GM12872 (cell line): ENCODE measurements around the gene TGM2.

Source experiments
- TF ChIP-seq, protein P1 (sequence below): IDR thresholded peaks from 3 replicates; pipeline ENCODE4 v1.5.1; 2011; ENCODE audit warnings: low read depth, mild to moderate bottlenecking, low read length, moderate library complexity; ENCODE audit not compliant: insufficient read depth

TGM2 gene

GRCh38 chr20:38146156-38146555 lies 18.9 kb downstream of the TGM2 start:
- TF ChIP-seq, protein P1, sequence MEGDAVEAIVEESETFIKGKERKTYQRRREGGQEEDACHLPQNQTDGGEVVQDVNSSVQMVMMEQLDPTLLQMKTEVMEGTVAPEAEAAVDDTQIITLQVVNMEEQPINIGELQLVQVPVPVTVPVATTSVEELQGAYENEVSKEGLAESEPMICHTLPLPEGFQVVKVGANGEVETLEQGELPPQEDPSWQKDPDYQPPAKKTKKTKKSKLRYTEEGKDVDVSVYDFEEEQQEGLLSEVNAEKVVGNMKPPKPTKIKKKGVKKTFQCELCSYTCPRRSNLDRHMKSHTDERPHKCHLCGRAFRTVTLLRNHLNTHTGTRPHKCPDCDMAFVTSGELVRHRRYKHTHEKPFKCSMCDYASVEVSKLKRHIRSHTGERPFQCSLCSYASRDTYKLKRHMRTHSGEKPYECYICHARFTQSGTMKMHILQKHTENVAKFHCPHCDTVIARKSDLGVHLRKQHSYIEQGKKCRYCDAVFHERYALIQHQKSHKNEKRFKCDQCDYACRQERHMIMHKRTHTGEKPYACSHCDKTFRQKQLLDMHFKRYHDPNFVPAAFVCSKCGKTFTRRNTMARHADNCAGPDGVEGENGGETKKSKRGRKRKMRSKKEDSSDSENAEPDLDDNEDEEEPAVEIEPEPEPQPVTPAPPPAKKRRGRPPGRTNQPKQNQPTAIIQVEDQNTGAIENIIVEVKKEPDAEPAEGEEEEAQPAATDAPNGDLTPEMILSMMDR: no peak

DNA sequence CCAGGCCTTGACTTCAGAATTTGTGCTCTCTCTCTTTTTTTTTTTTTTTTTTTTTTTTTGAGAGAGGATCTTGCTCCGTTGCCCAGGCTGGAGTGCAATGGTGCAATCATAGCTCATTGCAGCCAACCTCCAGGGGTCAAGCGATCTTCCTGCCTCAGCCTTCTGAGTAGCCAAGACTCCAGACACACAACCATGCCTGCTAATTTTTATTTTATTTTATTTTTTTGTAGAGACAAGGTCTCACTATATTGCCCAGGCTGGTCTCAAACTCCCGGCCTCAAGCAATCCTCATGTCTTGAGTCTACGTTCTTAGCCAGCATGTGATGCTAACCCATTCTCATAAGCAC lies 19.4 kb downstream of the TGM2 start:
- TF ChIP-seq, protein P1: no peak

DNA sequence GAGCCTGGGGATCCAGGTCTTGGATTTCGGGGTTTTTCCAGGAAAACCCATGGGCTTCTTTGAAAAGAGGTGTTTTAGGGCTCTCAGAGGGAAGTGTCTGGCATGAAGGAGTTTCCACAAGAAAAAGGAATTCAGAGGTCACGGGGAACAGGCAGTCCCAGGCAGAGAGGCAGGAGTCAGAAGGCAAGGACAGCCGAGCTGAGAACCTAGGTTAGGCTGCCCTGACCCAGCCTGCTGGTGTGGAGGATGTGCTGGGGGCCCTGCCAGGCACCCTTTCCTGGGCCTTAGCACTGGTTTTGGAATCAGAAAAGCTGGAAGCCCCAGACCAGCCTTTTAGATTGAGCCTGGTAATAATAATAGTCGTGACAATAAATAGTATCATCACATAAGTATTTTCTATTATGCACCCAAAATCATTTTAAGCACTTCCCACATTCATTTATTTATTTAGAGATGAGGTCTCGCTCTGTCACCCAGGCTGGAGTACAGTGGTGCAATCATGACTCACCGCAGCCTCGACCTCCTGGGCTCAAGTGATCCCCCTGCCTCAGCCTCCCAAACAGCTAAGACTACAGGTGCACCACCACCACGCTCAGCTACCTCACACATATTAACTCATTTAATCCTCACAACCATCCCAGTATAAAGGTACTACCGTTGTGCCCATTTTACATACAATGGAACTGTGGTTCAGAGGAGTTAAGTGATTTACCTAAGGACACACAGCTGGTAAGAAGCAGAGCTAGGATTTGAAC lies 19.9 kb downstream of the TGM2 start:
- TF ChIP-seq, protein P1: no peak

- TF ChIP-seq, protein P1: no peak
Observed at GRCh38 chr20:38144598-38144973, 20.5 kb downstream of the TGM2 start.

GRCh38 chr20:38143646-38144554 lies 21.2 kb downstream of the TGM2 start:
- TF ChIP-seq, protein P1: no peak

GRCh38 chr20:38143238-38143645 lies 21.8 kb downstream of the TGM2 start:
- TF ChIP-seq, protein P1: no peak

DNA sequence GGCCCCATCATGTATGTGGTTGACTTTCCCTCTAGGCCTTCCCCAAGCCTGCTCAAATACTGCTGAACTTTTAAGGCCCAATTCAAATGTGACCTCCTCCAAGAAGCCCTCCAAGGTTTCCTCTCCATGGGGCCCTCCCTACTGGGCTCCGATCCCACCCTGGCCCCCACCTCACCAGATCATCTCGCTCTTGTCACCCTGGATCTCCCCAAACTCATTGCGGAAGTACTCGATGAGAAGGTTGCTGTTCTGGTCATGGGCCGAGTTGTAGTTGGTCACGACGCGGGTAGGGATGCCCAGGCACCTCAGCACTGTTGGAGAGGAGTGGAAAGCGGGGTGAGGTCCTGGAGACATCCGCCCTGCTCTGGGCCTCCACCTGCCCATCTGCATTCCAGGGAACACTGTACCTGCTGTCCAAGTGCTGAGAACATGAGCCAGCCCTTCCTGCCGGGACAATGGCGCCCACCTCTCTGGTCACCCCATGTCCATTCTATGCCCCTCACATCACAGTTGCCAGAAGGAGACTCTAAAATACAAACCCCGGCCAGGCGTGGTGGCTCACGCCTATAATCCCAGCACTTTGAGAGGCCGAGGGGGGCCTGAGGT lies 23.1 kb downstream of the TGM2 start:
- TF ChIP-seq, protein P1: no peak
